Keratinocyte (primary cell): Measurements from ENCODE around the gene ADARB2.

ENCODE experiments used
- CTCF ChIP-seq, 3 experiments: IDR thresholded peaks in 1 of 3; conservative IDR thresholded peaks in 1 of 3; optimal IDR thresholded peaks in 1 of 3; 2 replicates in 2 of 3; 3 replicates in 1 of 3; pipeline versions ENCODE3 to v1.5.1; 2011; ENCODE audit warnings: low read length in 3 of 3, mild to moderate bottlenecking in 3 of 3, moderate library complexity in 2 of 3, control low read depth in 1 of 3, inconsistent platforms in 1 of 3; ENCODE audit not compliant: insufficient read depth in 2 of 3; ENCODE audit errors: extremely low read depth in 1 of 3
- EZH2 ChIP-seq: IDR thresholded peaks from one replicate; pipeline ENCODE4 v1.6.1; 2012; ENCODE audit warnings: inconsistent platforms, mild to moderate bottlenecking, low read length, moderate library complexity

DNA sequence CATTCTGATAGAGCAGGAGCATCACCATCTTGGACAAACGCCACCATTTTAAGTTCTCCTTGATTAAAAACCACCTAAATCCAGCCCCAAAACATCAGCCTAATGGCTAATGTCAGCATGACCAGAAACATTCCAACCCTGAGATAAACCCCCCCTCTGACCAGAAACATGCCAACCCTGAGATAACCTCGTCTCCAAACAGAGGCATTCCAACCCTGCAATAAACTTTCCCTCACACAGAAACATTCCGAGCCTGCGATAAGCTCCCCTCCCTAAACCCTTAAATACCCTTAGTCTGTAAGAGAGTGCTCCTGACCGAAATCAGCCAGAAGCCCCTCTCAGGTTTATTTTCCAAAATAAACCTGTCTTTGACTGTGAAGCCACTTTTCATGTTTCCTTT lies 76.5 kb downstream of the ADARB2 start:
- no peak for TF ChIP-seq CTCF (optimal IDR thresholded peaks at IDR 0.05 in 1 of 3, IDR thresholded peaks at IDR 0.05 in 1 of 3, conservative IDR thresholded peaks at IDR 0.05 in 1 of 3; ENCODE audit: extremely low read depth in 1 of 3, insufficient read depth in 2 of 3, low read length in 3 of 3)
- no peak for TF ChIP-seq EZH2
